Upper lobe of left lung (tissue), 4 donors: ENCODE results near the gene RHBDL2.

Experiments
- POLR2A ChIP-seq, 4 donors: fragments of 450-650 bp; IDR thresholded peaks; one replicate each; pipeline ENCODE4 v1.5.1; 2016 to 2017; ENCODE audit warnings: antibody characterized with exemption in 4 of 4, mild to moderate bottlenecking in 2 of 4
- POLR2AphosphoS5 ChIP-seq, 2 donors: sonication (generic); formaldehyde crosslinking; IDR thresholded peaks; one replicate each; pipeline ENCODE4 v1.5.1; 2017; ENCODE audit warnings: antibody characterized with exemption in 2 of 2
- TF ChIP-seq, protein P1 (sequence below), 6 experiments: fragments of 450-650 bp in 4 of 6; fragments of 200-600 bp in 2 of 6; sonication (generic) in 2 of 6; IDR thresholded peaks; one replicate each; pipeline ENCODE4 v1.5.1; 2016 to 2019; ENCODE audit warnings: antibody characterized with exemption in 6 of 6

DNA sequence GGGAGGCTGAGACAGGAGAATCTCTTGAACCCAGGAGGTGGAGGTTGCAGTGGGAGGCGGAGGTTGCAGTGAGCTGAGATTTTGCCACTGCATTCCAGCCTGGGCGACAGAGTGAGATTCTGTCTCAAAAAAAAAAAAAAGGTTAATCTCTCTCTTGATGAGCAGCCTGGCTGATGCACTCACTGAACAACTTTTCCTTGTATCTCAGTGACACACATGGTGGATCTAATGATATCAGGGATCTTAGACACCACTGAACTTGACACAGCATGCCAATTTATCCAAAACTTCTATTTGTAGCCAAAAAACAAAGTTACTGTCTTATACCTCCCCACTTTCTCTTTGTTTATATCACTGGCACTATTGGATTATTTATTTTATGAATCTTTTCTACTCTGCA is 16.2 kb downstream of the RHBDL2 start:
- TF ChIP-seq, protein P1, sequence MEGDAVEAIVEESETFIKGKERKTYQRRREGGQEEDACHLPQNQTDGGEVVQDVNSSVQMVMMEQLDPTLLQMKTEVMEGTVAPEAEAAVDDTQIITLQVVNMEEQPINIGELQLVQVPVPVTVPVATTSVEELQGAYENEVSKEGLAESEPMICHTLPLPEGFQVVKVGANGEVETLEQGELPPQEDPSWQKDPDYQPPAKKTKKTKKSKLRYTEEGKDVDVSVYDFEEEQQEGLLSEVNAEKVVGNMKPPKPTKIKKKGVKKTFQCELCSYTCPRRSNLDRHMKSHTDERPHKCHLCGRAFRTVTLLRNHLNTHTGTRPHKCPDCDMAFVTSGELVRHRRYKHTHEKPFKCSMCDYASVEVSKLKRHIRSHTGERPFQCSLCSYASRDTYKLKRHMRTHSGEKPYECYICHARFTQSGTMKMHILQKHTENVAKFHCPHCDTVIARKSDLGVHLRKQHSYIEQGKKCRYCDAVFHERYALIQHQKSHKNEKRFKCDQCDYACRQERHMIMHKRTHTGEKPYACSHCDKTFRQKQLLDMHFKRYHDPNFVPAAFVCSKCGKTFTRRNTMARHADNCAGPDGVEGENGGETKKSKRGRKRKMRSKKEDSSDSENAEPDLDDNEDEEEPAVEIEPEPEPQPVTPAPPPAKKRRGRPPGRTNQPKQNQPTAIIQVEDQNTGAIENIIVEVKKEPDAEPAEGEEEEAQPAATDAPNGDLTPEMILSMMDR (IDR thresholded peaks at IDR 0.05): no peak
- no peak for TF ChIP-seq POLR2A (IDR thresholded peaks at IDR 0.05)
- no peak for TF ChIP-seq POLR2AphosphoS5 (IDR thresholded peaks at IDR 0.05)
